HepG2 (cell line): ENCODE data around the gene ABHD12. TPM values are rescaled to one million over a fixed set of nuclear protein-coding genes. Genes with fewer than 3 reads are reported as not detected.

Source experiments
- CENPT ChIP-seq: sonication (generic); formaldehyde crosslinking; IDR thresholded peaks from 2 replicates; pipeline ENCODE4 v1.8.0; 2022; ENCODE audit warnings: low read depth, mild to moderate bottlenecking, moderate library complexity, missing genetic modification reagents
- ERF ChIP-seq: IDR thresholded peaks from 2 replicates; pipeline ENCODE4 v1.6.1; 2018; ENCODE audit warnings: missing biosample characterization, missing genetic modification reagents
- GTF2F1 ChIP-seq: fragments of 150-350 bp; IDR thresholded peaks from 2 replicates; pipeline ENCODE4 v1.6.1; 2014; ENCODE audit warnings: low read length
- JARID2 ChIP-seq: sonication (generic); formaldehyde crosslinking; IDR thresholded peaks from 2 replicates; pipeline ENCODE4 v1.8.1; 2023; ENCODE audit warnings: missing genetic modification reagents, inconsistent platforms; ENCODE audit not compliant: insufficient replicate concordance
- NCOA1 ChIP-seq: sonication (generic); formaldehyde crosslinking; IDR thresholded peaks from 2 replicates; pipeline ENCODE4 v1.9.0; 2021; ENCODE audit warnings: missing genetic modification reagents
- NR3C1 ChIP-seq: sonication (generic); formaldehyde crosslinking; IDR thresholded peaks from 2 replicates; pipeline ENCODE4 v1.4.0; 2020; ENCODE audit warnings: missing genetic modification reagents
- REPIN1 ChIP-seq: sonication (generic); formaldehyde crosslinking; IDR thresholded peaks from 2 replicates; pipeline ENCODE4 v1.8.0; 2022; ENCODE audit warnings: missing genetic modification reagents, low read depth, mild to moderate bottlenecking, borderline replicate concordance
- REXO4 ChIP-seq: sonication (generic); formaldehyde crosslinking; IDR thresholded peaks from 2 replicates; pipeline ENCODE4 v1.8.0; 2022; ENCODE audit warnings: missing genetic modification reagents, mild to moderate bottlenecking, borderline replicate concordance
- SNAPC2 ChIP-seq: sonication (generic); formaldehyde crosslinking; IDR thresholded peaks from 2 replicates; pipeline ENCODE4 v1.8.1; 2022; ENCODE audit warnings: mild to moderate bottlenecking, missing genetic modification reagents
- ZBTB42 ChIP-seq: sonication (generic); formaldehyde crosslinking; IDR thresholded peaks from 2 replicates; pipeline ENCODE4 v1.5.0; 2020; ENCODE audit warnings: mild to moderate bottlenecking, missing genetic modification reagents
- ZBTB7A ChIP-seq: sonication (generic); formaldehyde crosslinking; IDR thresholded peaks from 2 replicates; pipeline ENCODE4 v1.8.0; 2022; ENCODE audit warnings: mild to moderate bottlenecking, missing genetic modification reagents
- ZFY ChIP-seq: sonication (generic); formaldehyde crosslinking; IDR thresholded peaks from 2 replicates; pipeline ENCODE4 v1.4.0; 2020; ENCODE audit warnings: missing genetic modification reagents
- ZKSCAN1 ChIP-seq: fragments of 150-350 bp; IDR thresholded peaks from 2 replicates; pipeline ENCODE4 v1.6.1; 2014; ENCODE audit warnings: low read length
- ZNF138 ChIP-seq: sonication (generic); formaldehyde crosslinking; IDR thresholded peaks from 2 replicates; pipeline ENCODE4 v1.5.0; 2020; ENCODE audit warnings: mild to moderate bottlenecking, low read depth, missing genetic modification reagents
- ZNF230 ChIP-seq: sonication (generic); formaldehyde crosslinking; IDR thresholded peaks from 2 replicates; pipeline ENCODE4 v1.4.0; 2020; ENCODE audit warnings: mild to moderate bottlenecking, missing genetic modification reagents
- ZNF234 ChIP-seq: sonication (generic); formaldehyde crosslinking; conservative IDR thresholded peaks from 2 replicates; pipeline ENCODE4 v1.5.1; 2020; ENCODE audit warnings: mild to moderate bottlenecking, missing genetic modification reagents
- ZNF263 ChIP-seq: sonication (generic); formaldehyde crosslinking; IDR thresholded peaks from 2 replicates; pipeline ENCODE4 v1.4.0; 2020; ENCODE audit warnings: missing genetic modification reagents
- ZNF788 ChIP-seq: sonication (generic); formaldehyde crosslinking; IDR thresholded peaks from 2 replicates; pipeline ENCODE4 v1.5.0; 2020; ENCODE audit warnings: mild to moderate bottlenecking, missing genetic modification reagents, borderline replicate concordance
- polyA plus RNA-seq, 8 experiments: library from polyadenylated mRNA; depleted of rRNA in 3 of 8; stranded (reverse) in 7 of 8; unstranded in 1 of 8; fragments of >200 nt; fragmentation: Illumina TruSeq in 4 of 8; extraction: Trizol in 4 of 8; gene quantifications; 2 replicates each; pipeline versions ENCODE4 v1.2.1 to v1.2.3, GENCODE V29; 2011 to 2016; ENCODE audit warnings: low read depth in 4 of 8, missing spikeins in 1 of 8, mixed read lengths in 1 of 8; ENCODE audit not compliant: insufficient read depth in 1 of 8
- total RNA-seq, 5 experiments: library from RNA; depleted of rRNA; stranded (reverse); fragments of >200 nt; fragmentation: Illumina TruSeq; extraction: Trizol; gene quantifications; 2 replicates each; pipeline ENCODE4 v1.2.3, GENCODE V29; 2016; ENCODE audit warnings: low read depth in 1 of 5
- TF ChIP-seq, protein P1 (sequence below): sonication (generic); formaldehyde crosslinking; IDR thresholded peaks from 2 replicates; pipeline ENCODE4 v1.4.0; 2020; ENCODE audit warnings: missing genetic modification reagents
- TF ChIP-seq, protein P2 (sequence below): IDR thresholded peaks from 2 replicates; pipeline ENCODE4 v1.6.1; 2016; ENCODE audit warnings: low read depth, borderline replicate concordance
- TF ChIP-seq, protein P3 (sequence below): sonication (generic); formaldehyde crosslinking; IDR thresholded peaks from 2 replicates; pipeline ENCODE4 v1.8.0; 2022; ENCODE audit warnings: mild to moderate bottlenecking, missing genetic modification reagents, moderate library complexity
- TF ChIP-seq, protein P4 (sequence below): IDR thresholded peaks from 2 replicates; pipeline ENCODE4 v1.6.1; 2016
- TF ChIP-seq, protein P5 (sequence below): IDR thresholded peaks from 2 replicates; pipeline ENCODE4 v1.6.1; 2012; ENCODE audit warnings: low read depth, low read length, improper control_type of control experiment
- TF ChIP-seq, protein P6 (sequence below): sonication (generic); formaldehyde crosslinking; IDR thresholded peaks from 2 replicates; pipeline ENCODE4 v1.5.0; 2020; ENCODE audit warnings: missing genetic modification reagents, mild to moderate bottlenecking, borderline replicate concordance

ABHD12 gene
- total and polyA plus RNA-seq, 2 of the 13 experiments (the other 11 are each of a cell fraction or from before 2014, with no cell fraction given) = 23.5 to 72.1 TPM

DNA sequence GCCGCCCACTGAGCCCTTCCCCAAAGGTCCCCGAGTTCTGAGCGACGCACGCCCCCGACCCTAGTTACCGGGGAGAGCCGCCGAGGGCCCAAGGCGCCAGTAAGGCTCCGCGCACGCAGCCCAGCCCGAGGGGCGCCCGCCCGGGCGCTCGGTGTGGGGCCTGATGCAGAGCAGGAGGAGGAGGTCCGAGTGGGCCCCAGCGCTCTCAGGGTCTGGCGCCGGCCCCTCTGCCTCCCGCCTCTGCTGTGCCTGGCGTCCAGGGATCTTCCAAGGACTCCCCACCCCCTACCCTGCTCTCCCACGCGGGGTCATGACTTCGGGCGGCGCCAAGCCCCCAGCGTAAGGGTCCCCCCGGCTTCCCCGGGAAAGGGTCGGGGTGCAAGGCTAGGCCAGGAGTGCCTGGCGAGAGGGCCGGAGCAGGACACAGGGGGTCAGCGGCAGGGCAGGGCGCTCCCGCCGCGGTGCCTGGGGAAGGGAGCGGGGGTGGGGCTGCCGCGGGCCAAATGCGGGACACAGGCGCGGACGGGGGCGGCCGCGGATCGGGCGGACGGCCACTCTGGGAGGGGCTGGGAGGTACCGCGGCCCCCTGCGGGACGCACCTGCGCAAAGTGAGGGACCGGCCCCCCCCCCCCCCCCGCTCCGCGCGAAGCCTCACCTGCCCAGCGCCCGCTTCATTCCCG is 637 bp downstream of the ABHD12 start (continued):
- TF ChIP-seq, protein P1, sequence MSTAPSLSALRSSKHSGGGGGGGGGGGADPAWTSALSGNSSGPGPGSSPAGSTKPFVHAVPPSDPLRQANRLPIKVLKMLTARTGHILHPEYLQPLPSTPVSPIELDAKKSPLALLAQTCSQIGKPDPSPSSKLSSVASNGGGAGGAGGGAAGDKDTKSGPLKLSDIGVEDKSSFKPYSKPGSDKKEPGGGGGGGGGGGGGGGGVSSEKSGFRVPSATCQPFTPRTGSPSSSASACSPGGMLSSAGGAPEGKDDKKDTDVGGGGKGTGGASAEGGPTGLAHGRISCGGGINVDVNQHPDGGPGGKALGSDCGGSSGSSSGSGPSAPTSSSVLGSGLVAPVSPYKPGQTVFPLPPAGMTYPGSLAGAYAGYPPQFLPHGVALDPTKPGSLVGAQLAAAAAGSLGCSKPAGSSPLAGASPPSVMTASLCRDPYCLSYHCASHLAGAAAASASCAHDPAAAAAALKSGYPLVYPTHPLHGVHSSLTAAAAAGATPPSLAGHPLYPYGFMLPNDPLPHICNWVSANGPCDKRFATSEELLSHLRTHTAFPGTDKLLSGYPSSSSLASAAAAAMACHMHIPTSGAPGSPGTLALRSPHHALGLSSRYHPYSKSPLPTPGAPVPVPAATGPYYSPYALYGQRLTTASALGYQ (CRISPR knock-in tag) = peak; percentile 78; the same call in 1 of the 2 replicates
- TF ChIP-seq ZNF138 (CRISPR knock-in tag) (no peak), NCOA1 (CRISPR knock-in tag) (peak; percentile 93), REXO4 (CRISPR knock-in tag) (no peak), REPIN1 (CRISPR knock-in tag) (peak; percentile 75; the same call in 1 of the 2 replicates), ZNF230 (peak; percentile 22; the same call in 1 of the 2 replicates), ZNF234 (0 out of 2 replicates have a peak, but pooled peaks have one; percentile 47), ZNF788 (CRISPR knock-in tag) (peak; percentile 86; the same call in 1 of the 2 replicates), JARID2 (CRISPR knock-in tag) (no peak), ZFY (CRISPR knock-in tag) (peak; percentile 82), SNAPC2 (CRISPR knock-in tag) (peak; percentile 67; the same call in 1 of the 2 replicates), ZBTB42 (CRISPR knock-in tag) (peak; percentile 24), ZBTB7A (CRISPR knock-in tag) (peak; percentile 67; the same call in 1 of the 2 replicates), ZKSCAN1 (no peak), ZNF263 (CRISPR knock-in tag) (peak; percentile 41; the same call in 1 of the 2 replicates), NR3C1 (CRISPR knock-in tag) (no peak), ERF (no peak), CENPT (CRISPR knock-in tag) (no peak), GTF2F1 (no peak)
- TF ChIP-seq, protein P2, sequence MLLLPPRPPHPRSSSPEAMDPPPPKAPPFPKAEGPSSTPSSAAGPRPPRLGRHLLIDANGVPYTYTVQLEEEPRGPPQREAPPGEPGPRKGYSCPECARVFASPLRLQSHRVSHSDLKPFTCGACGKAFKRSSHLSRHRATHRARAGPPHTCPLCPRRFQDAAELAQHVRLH (CRISPR knock-in tag) = no peak; the same call in 1 of the 2 replicates
- TF ChIP-seq, protein P3, sequence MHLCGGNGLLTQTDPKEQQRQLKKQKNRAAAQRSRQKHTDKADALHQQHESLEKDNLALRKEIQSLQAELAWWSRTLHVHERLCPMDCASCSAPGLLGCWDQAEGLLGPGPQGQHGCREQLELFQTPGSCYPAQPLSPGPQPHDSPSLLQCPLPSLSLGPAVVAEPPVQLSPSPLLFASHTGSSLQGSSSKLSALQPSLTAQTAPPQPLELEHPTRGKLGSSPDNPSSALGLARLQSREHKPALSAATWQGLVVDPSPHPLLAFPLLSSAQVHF = peak; percentile 87; the same call in 1 of the 2 replicates
- TF ChIP-seq, protein P4, sequence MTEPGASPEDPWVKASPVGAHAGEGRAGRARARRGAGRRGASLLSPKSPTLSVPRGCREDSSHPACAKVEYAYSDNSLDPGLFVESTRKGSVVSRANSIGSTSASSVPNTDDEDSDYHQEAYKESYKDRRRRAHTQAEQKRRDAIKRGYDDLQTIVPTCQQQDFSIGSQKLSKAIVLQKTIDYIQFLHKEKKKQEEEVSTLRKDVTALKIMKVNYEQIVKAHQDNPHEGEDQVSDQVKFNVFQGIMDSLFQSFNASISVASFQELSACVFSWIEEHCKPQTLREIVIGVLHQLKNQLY = no peak
- TF ChIP-seq, protein P5, sequence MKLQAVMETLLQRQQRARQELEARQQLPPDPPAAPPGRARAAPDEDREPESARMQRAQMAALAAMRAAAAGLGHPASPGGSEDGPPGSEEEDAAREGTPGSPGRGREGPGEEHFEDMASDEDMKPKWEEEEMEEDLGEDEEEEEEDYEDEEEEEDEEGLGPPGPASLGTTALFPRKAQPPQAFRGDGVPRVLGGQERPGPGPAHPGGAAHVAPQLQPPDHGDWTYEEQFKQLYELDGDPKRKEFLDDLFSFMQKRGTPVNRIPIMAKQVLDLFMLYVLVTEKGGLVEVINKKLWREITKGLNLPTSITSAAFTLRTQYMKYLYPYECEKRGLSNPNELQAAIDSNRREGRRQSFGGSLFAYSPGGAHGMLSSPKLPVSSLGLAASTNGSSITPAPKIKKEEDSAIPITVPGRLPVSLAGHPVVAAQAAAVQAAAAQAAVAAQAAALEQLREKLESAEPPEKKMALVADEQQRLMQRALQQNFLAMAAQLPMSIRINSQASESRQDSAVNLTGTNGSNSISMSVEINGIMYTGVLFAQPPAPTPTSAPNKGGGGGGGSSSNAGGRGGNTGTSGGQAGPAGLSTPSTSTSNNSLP = no peak
- TF ChIP-seq, protein P6, sequence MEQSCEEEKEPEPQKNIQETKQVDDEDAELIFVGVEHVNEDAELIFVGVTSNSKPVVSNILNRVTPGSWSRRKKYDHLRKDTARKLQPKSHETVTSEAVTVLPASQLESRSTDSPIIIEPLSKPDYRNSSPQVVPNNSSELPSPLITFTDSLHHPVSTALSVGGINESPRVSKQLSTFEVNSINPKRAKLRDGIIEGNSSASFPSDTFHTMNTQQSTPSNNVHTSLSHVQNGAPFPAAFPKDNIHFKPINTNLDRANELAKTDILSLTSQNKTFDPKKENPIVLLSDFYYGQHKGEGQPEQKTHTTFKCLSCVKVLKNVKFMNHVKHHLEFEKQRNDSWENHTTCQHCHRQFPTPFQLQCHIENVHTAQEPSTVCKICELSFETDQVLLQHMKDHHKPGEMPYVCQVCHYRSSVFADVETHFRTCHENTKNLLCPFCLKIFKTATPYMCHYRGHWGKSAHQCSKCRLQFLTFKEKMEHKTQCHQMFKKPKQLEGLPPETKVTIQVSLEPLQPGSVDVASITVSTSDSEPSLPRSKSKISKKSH (CRISPR knock-in tag) = peak; percentile 96
